Superior temporal gyrus (tissue), 1 donor: ENCODE results near the gene GCK.

Experiments
- DNase-seq: peaks from one replicate; pipeline ENCODE4 v3.0.0-alpha.2; 2016; ENCODE audit errors: extremely low spot score

The GCK gene

GRCh38 chr7:44117801-44118429, 71.3 kb downstream of the GCK start:
- no peak for DNase-seq

- DNase-seq, result no peak
These were observed 72.2 kb downstream of the GCK start for GRCh38 chr7:44116789-44117666.

- no peak for DNase-seq
These were observed 73.0 kb downstream of the GCK start for GRCh38 chr7:44116087-44116788.

GRCh38 chr7:44114586-44115310, 74.5 kb downstream of the GCK start:
- peak; percentile 91 for DNase-seq

GRCh38 chr7:44113764-44114354, 75.4 kb downstream of the GCK start:
- no peak for DNase-seq

GRCh38 chr7:44112997-44113763, 76.1 kb downstream of the GCK start:
- no peak for DNase-seq

GRCh38 chr7:44112231-44112996, 76.8 kb downstream of the GCK start:
- no peak for DNase-seq

GRCh38 chr7:44111761-44112160, 77.5 kb downstream of the GCK start:
- DNase-seq, result no peak

- no peak for DNase-seq
These were observed 78.3 kb downstream of the GCK start for GRCh38 chr7:44110719-44111635.

GRCh38 chr7:44109991-44110390, 79.2 kb downstream of the GCK start:
- no peak for DNase-seq

- DNase-seq, result no peak
These were observed 80.2 kb downstream of the GCK start for GRCh38 chr7:44108768-44109750.

GRCh38 chr7:44107961-44108767, 81.1 kb downstream of the GCK start:
- DNase-seq, result no peak

GRCh38 chr7:44107116-44107960, 81.9 kb downstream of the GCK start:
- no peak for DNase-seq

- DNase-seq, result no peak
These were observed 82.8 kb downstream of the GCK start for GRCh38 chr7:44106311-44107065.

- DNase-seq, result no peak
These were observed 83.4 kb downstream of the GCK start for GRCh38 chr7:44105832-44106231.
